WTC11 (cell line): ENCODE data around the gene KCMF1. TPM values are rescaled to one million over a fixed set of nuclear protein-coding genes. Genes with fewer than 3 reads are reported as not detected.

ENCODE experiments used
- ATAC-seq: fragments of 200-7000 bp; cut with Tn5 transposase; 2 replicates; pipeline ENCODE4 v1.10.0; 2021; ENCODE audit warnings: mild to moderate bottlenecking, moderate library complexity
- CTCF ChIA-PET: fragments of 300-600 bp; sonication (Branson Sonifier 250); formaldehyde crosslinking; loops from one replicate; lab custom pipeline; 2021; ENCODE audit warnings: antibody characterized with exemption; lab: Charles Lee
- POLR2A ChIA-PET: fragments of 350-600 bp; sonication (Branson Sonifier 250); formaldehyde crosslinking; loops from one replicate; lab custom pipeline; 2021; ENCODE audit warnings: antibody characterized with exemption; lab: Charles Lee
- DNase-seq: peaks from one replicate; pipeline ENCODE4 v3.0.0; 2021; ENCODE audit warnings: low spot score
- H3K27ac Mint-ChIP-seq: 2 replicates; pipeline ENCODE4 v1.8.0; 2021; ENCODE audit warnings: mixed read lengths
- H3K27me3 Mint-ChIP-seq: 2 replicates; pipeline ENCODE4 v1.8.0; 2021; ENCODE audit warnings: low read depth, mild to moderate bottlenecking, moderate library complexity, mixed read lengths
- H3K36me3 Mint-ChIP-seq: 2 replicates; pipeline ENCODE4 v1.8.0; 2021; ENCODE audit warnings: mixed read lengths
- H3K4me1 Mint-ChIP-seq: 2 replicates; pipeline ENCODE4 v1.8.0; 2022; ENCODE audit warnings: mixed read lengths
- H3K4me3 Mint-ChIP-seq: 2 replicates; pipeline ENCODE4 v1.8.0; 2021; ENCODE audit warnings: mild to moderate bottlenecking, moderate library complexity, mixed read lengths
- H3K9me3 Mint-ChIP-seq: 2 replicates; pipeline ENCODE4 v1.8.0; 2021; ENCODE audit warnings: mixed read lengths
- AR ChIP-seq: fragments of 250-450 bp; sonication (Bioruptor Pico); IDR thresholded peaks from 2 replicates; pipeline ENCODE4 v1.9.0; 2021; ENCODE audit warnings: mild to moderate bottlenecking
- CDX4 ChIP-seq: fragments of 250-450 bp; sonication (Bioruptor Pico); IDR thresholded peaks from 2 replicates; pipeline ENCODE4 v1.9.0; 2021; ENCODE audit warnings: moderate library complexity, mild to moderate bottlenecking, inconsistent platforms, borderline replicate concordance
- ELF4 ChIP-seq: sonication (generic); formaldehyde crosslinking; IDR thresholded peaks from 2 replicates; pipeline ENCODE4 v1.8.1; 2022; ENCODE audit warnings: low read depth, mild to moderate bottlenecking, moderate library complexity, missing genetic modification reagents
- EMX1 ChIP-seq: fragments of 250-450 bp; sonication (Bioruptor Pico); IDR thresholded peaks from 2 replicates; pipeline ENCODE4 v1.8.0; 2021; ENCODE audit warnings: mild to moderate bottlenecking
- ESRRA ChIP-seq: sonication (generic); formaldehyde crosslinking; IDR thresholded peaks from 2 replicates; pipeline ENCODE4 v1.8.1; 2022; ENCODE audit warnings: mild to moderate bottlenecking, missing genetic modification reagents, borderline replicate concordance
- FOXJ3 ChIP-seq: sonication (generic); formaldehyde crosslinking; IDR thresholded peaks from 2 replicates; pipeline ENCODE4 v1.9.0; 2021; ENCODE audit warnings: missing genetic modification reagents, mild to moderate bottlenecking, borderline replicate concordance
- GABPB1 ChIP-seq: sonication (generic); formaldehyde crosslinking; IDR thresholded peaks from 2 replicates; pipeline ENCODE4 v1.8.1; 2023; ENCODE audit warnings: mild to moderate bottlenecking, missing genetic modification reagents
- IRF2 ChIP-seq: sonication (generic); formaldehyde crosslinking; IDR thresholded peaks from 2 replicates; pipeline ENCODE4 v1.8.0; 2022; ENCODE audit warnings: low read depth, missing genetic modification reagents, borderline replicate concordance
- JAZF1 ChIP-seq: fragments of 250-450 bp; sonication (Bioruptor Pico); IDR thresholded peaks from 2 replicates; pipeline ENCODE4 v1.9.0; 2021; ENCODE audit warnings: moderate library complexity, mild to moderate bottlenecking, inconsistent platforms
- JUN ChIP-seq: sonication (generic); formaldehyde crosslinking; IDR thresholded peaks from 2 replicates; pipeline ENCODE4 v1.8.0; 2023; ENCODE audit warnings: mild to moderate bottlenecking, missing genetic modification reagents
- KAT7 ChIP-seq: sonication (generic); formaldehyde crosslinking; IDR thresholded peaks from 2 replicates; pipeline ENCODE4 v1.8.1; 2023; ENCODE audit warnings: missing genetic modification reagents, mild to moderate bottlenecking, borderline replicate concordance
- NR2C2 ChIP-seq: sonication (generic); formaldehyde crosslinking; IDR thresholded peaks from 2 replicates; pipeline ENCODE4 v1.8.0; 2022; ENCODE audit warnings: mild to moderate bottlenecking, missing genetic modification reagents
- PRRX2 ChIP-seq: fragments of 250-450 bp; sonication (Bioruptor Pico); IDR thresholded peaks from 2 replicates; pipeline ENCODE4 v1.8.0; 2021; ENCODE audit warnings: mild to moderate bottlenecking
- TP53 ChIP-seq: sonication (generic); formaldehyde crosslinking; IDR thresholded peaks from 2 replicates; pipeline ENCODE4 v1.8.1; 2023; ENCODE audit warnings: mild to moderate bottlenecking, missing genetic modification reagents
- ZMAT4 ChIP-seq: fragments of 250-450 bp; sonication (Bioruptor Pico); IDR thresholded peaks from 2 replicates; pipeline ENCODE4 v1.9.0; 2021; ENCODE audit warnings: mild to moderate bottlenecking
- ZNF232 ChIP-seq: sonication (generic); formaldehyde crosslinking; IDR thresholded peaks from 2 replicates; pipeline ENCODE4 v1.8.0; 2022; ENCODE audit warnings: mild to moderate bottlenecking, missing genetic modification reagents
- ZNF416 ChIP-seq: fragments of 250-450 bp; sonication (Bioruptor Pico); IDR thresholded peaks from 2 replicates; pipeline ENCODE4 v1.9.0; 2021; ENCODE audit warnings: mild to moderate bottlenecking, inconsistent platforms
- ZNF532 ChIP-seq: fragments of 250-450 bp; sonication (Bioruptor Pico); IDR thresholded peaks from 2 replicates; pipeline ENCODE4 v1.9.0; 2021; ENCODE audit warnings: mild to moderate bottlenecking, borderline replicate concordance
- total RNA-seq: library from RNA; stranded (reverse); gene quantifications from 3 replicates; pipeline ENCODE4 v1.2.3, GENCODE V29; 2021
- TF ChIP-seq, protein P1 (sequence below): sonication (generic); formaldehyde crosslinking; IDR thresholded peaks from 2 replicates; pipeline ENCODE4 v1.8.1; 2023; ENCODE audit warnings: mild to moderate bottlenecking, missing genetic modification reagents, moderate library complexity
- TF ChIP-seq, protein P2 (sequence below): sonication (generic); formaldehyde crosslinking; IDR thresholded peaks from 2 replicates; pipeline ENCODE4 v1.8.1; 2022; ENCODE audit warnings: mild to moderate bottlenecking, moderate library complexity, missing genetic modification reagents
- TF ChIP-seq, protein P3 (sequence below): sonication (generic); formaldehyde crosslinking; IDR thresholded peaks from 2 replicates; pipeline ENCODE4 v1.8.0; 2022; ENCODE audit warnings: mild to moderate bottlenecking, missing genetic modification reagents
- TF ChIP-seq, protein P4 (sequence below): sonication (generic); formaldehyde crosslinking; IDR thresholded peaks from 2 replicates; pipeline ENCODE4 v1.8.1; 2023; ENCODE audit warnings: mild to moderate bottlenecking, moderate library complexity, missing genetic modification reagents

Gene KCMF1
- total RNA-seq, 1 experiment from 2014 or later: 117 TPM

DNA sequence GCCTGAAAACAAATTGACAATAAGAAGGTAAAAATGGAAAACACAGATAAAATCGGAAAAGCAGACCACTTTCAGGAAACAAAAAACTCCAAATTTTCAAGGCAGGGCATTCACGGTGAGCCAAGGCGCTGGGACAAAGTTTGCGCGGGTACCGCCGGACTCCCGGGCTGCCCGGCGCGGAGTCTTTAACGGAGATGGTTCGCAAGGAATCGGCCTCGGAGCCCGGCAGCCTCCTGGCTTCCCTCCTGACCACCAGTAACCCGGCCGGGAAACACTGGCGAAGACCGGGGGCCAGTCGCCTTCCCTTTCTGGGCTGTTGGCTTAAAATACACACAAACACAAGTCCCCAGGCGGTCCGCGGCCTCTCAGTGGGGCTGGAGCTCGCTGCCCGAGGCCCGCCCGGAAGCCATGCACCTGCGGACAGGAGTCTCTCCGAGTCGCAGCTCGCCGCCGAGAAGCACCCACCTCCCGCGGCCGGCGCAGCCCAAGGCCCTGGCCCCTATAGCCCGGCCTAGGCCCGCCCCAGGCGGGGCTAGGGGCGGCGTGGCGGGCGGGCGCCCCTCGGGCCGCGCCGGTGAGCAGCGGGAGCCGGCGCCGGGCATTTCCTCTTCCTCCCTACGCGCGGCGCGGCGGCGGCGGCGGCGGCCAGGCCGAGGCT, 622 bp upstream of the KCMF1 start (continued):
- TF ChIP-seq EMX1 (CRISPR knock-in tag) (no peak), JAZF1 (CRISPR knock-in tag) (no peak), JUN (CRISPR knock-in tag) (peak; percentile 62; the same call in 1 of the 2 replicates), TP53 (no peak), NR2C2 (CRISPR knock-in tag) (no peak), AR (CRISPR knock-in tag) (no peak), ELF4 (CRISPR knock-in tag) (no peak), FOXJ3 (CRISPR knock-in tag) (no peak), ZMAT4 (CRISPR knock-in tag) (no peak), ZNF532 (no peak), IRF2 (CRISPR knock-in tag) (no peak), CDX4 (CRISPR knock-in tag) (no peak), ZNF232 (CRISPR knock-in tag) (no peak)
- TF ChIP-seq, protein P1, sequence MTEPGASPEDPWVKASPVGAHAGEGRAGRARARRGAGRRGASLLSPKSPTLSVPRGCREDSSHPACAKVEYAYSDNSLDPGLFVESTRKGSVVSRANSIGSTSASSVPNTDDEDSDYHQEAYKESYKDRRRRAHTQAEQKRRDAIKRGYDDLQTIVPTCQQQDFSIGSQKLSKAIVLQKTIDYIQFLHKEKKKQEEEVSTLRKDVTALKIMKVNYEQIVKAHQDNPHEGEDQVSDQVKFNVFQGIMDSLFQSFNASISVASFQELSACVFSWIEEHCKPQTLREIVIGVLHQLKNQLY (CRISPR knock-in tag): no peak

- Mint-ChIP-seq H3K27me3 (no peaks in the 10 kb centered on the region), H3K9me3 (no peaks in the 10 kb centered on the region), H3K4me1 (peaks cover 59% of the 10 kb centered on the region), H3K36me3 (peaks cover 18% of the 10 kb centered on the region), H3K27ac (peak overlapping the region; percentile 98), H3K4me3 (peak overlapping the region; percentile 85)
- ChIA-PET POLR2A (interaction anchor here (0.7 to 6.7 kb wide), 5 partner anchors 12 to 82 kb away, joined by 3 to 90 read pairs (median 4); no protein-coding TSS in a partner anchor), CTCF (interaction anchor here (0.7 to 4.9 kb wide), 4 partner anchors 12 to 46 kb away, joined by 4 to 32 read pairs (median 6); no protein-coding TSS in a partner anchor)
- peak; percentile 11 for ATAC-seq
- DNase-seq: peak; percentile 45
- no peak for TF ChIP-seq ZNF416 (CRISPR knock-in tag)
- TF ChIP-seq GABPB1: no peak
- TF ChIP-seq ESRRA (CRISPR knock-in tag): 0 out of 2 replicates have a peak, but pooled peaks have one; percentile 19
- TF ChIP-seq KAT7 (CRISPR knock-in tag): peak; percentile 48; the same call in 1 of the 2 replicates
- TF ChIP-seq ELF4 (CRISPR knock-in tag): 0 out of 2 replicates have a peak, but pooled peaks have one; percentile 55
- TF ChIP-seq, protein P2, sequence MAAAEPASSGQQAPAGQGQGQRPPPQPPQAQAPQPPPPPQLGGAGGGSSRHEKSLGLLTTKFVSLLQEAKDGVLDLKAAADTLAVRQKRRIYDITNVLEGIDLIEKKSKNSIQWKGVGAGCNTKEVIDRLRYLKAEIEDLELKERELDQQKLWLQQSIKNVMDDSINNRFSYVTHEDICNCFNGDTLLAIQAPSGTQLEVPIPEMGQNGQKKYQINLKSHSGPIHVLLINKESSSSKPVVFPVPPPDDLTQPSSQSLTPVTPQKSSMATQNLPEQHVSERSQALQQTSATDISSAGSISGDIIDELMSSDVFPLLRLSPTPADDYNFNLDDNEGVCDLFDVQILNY (CRISPR knock-in tag): 0 out of 2 replicates have a peak, but pooled peaks have one; percentile 34
- TF ChIP-seq, protein P3, sequence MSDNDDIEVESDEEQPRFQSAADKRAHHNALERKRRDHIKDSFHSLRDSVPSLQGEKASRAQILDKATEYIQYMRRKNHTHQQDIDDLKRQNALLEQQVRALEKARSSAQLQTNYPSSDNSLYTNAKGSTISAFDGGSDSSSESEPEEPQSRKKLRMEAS (CRISPR knock-in tag): no peak
- TF ChIP-seq, protein P4, sequence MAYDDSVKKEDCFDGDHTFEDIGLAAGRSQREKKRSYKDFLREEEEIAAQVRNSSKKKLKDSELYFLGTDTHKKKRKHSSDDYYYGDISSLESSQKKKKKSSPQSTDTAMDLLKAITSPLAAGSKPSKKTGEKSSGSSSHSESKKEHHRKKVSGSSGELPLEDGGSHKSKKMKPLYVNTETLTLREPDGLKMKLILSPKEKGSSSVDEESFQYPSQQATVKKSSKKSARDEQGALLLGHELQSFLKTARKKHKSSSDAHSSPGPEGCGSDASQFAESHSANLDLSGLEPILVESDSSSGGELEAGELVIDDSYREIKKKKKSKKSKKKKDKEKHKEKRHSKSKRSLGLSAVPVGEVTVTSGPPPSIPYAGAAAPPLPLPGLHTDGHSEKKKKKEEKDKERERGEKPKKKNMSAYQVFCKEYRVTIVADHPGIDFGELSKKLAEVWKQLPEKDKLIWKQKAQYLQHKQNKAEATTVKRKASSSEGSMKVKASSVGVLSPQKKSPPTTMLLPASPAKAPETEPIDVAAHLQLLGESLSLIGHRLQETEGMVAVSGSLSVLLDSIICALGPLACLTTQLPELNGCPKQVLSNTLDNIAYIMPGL (CRISPR knock-in tag): peak; percentile 83
- TF ChIP-seq PRRX2 (CRISPR knock-in tag): 0 out of 2 replicates have a peak, but pooled peaks have one; percentile 19
These were observed 697 bp downstream of the KCMF1 start for GRCh38 chr2:84971510-84972206.
